Activated T-helper 1 cell treated with anti-CD3 and anti-CD28 coated beads, Interleukin-12 subunit alpha, Interleukin-12 subunit beta, Interleukin-2, Interleukin-4 antibody, amounts not matched to agents 30 ng/mL and 10 ng/mL and 1 ng/mL, durations not matched to agents 14 hours and 24 hours and 36 hours (primary cell): Measurements from ENCODE around the gene LYST. TPM values are rescaled to one million over a fixed set of nuclear protein-coding genes. Genes with fewer than 3 reads are reported as not detected.
A peak's percentile ranks its signal among the peaks of the same experiment; 100 is the strongest.
"Not testable (repeated sequence)": the region's sequence is repeated elsewhere in the genome, so short reads cannot be mapped to it uniquely, and the experiment has no call there.

Experiments
- DNase-seq: peaks from one replicate; pipeline ENCODE4 v3.0.0; 2021; ENCODE audit warnings: low spot score
- H3K27ac Mint-ChIP-seq: one replicate; pipeline ENCODE4 v1.8.0; 2021; ENCODE audit warnings: mild to moderate bottlenecking, mixed read lengths
- H3K27me3 Mint-ChIP-seq: one replicate; pipeline ENCODE4 v1.8.0; 2022; ENCODE audit warnings: mild to moderate bottlenecking, moderate library complexity, mixed read lengths; ENCODE audit not compliant: insufficient read depth
- H3K36me3 Mint-ChIP-seq: one replicate; pipeline ENCODE4 v1.8.0; 2021; ENCODE audit warnings: low read depth, mixed read lengths
- H3K4me1 Mint-ChIP-seq: one replicate; pipeline ENCODE4 v1.8.0; 2021; ENCODE audit warnings: low read depth, mixed read lengths
- H3K4me3 Mint-ChIP-seq: one replicate; pipeline ENCODE4 v1.8.0; 2021; ENCODE audit warnings: mild to moderate bottlenecking, moderate library complexity, mixed read lengths
- H3K9me3 Mint-ChIP-seq: one replicate; pipeline ENCODE4 v1.8.0; 2021; ENCODE audit warnings: mixed read lengths
- intact Hi-C: fragments of 100-400 bp; cut with micrococcal nuclease; formaldehyde crosslinking; loops from one replicate; pipeline ENCODE4 v1.15.1; 2024
- total RNA-seq: library from RNA; stranded (reverse); gene quantifications from 2 replicates; pipeline ENCODE4 v1.2.3, GENCODE V29; 2022

Gene LYST
- total RNA-seq, 1 donor from 2014 or later: 145 TPM

GRCh38 chr1:235635938-235636662, 230.6 kb downstream of the LYST start:
- H3K36me3 Mint-ChIP-seq: peaks cover 9% of the 10 kb centered on the region
- H3K4me1 Mint-ChIP-seq: peaks cover 49% of the 10 kb centered on the region
- peaks cover 9% of the 10 kb centered on the region for H3K27me3 Mint-ChIP-seq
- H3K9me3 Mint-ChIP-seq: no peaks in the 10 kb centered on the region
- intact Hi-C loops: no loop called here
- H3K27ac Mint-ChIP-seq: no peak overlapping the region
- H3K4me3 Mint-ChIP-seq: no peak overlapping the region
- DNase-seq: no peak

DNA sequence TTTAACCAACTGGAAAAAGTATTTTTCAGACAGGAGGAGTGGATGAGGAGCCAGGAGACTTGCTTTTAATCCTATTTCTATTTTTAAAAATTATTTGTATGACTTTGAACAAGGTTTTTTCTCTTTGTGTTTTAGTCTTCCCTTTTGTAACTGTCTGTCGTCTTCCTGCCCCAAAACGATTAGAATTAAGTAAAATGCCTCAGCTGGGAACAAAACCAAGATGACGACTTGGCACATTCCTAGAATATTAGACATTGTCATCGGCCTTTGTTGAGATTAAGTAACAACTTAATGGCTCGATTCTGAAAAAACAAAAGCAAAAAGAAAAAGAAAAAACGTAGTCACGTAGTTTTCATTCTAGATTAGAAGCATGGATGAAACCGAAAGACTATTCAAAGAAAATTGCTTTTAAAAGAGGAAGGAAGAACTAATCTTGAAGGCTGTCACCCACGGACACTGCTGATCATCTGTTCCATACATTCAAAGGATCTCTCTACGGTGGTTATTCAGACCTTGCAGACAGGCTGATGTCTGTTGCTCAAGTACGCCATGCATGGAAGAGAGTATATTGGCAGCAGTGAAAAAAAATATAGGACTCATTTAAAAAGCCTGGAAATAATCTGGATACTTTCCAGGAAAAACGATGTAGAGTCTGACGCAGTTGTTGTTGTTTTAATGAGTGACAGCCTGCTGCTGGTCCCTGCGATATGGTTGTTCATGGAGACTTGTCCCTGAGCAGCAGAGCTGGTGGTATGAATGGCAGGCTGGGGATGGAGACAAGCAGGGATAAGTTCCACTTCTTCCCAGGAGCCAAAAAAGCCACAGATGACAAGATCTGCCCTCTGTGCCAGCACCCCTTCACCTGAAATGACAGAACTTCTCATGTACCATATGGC, 234.0 kb downstream of the LYST start:
- H3K4me3 Mint-ChIP-seq: peak overlapping the region; percentile 69
- no peak for DNase-seq
- peaks cover 10% of the 10 kb centered on the region for H3K27me3 Mint-ChIP-seq
- intact Hi-C loops: loop anchor here (1.0 kb wide), 1 partner anchor 10 kb away; no protein-coding TSS in a partner anchor
- peaks cover 35% of the 10 kb centered on the region for H3K4me1 Mint-ChIP-seq
- peaks cover 3% of the 10 kb centered on the region for H3K36me3 Mint-ChIP-seq
- peak overlapping the region; percentile 78 for H3K27ac Mint-ChIP-seq
- H3K9me3 Mint-ChIP-seq: no peaks in the 10 kb centered on the region

GRCh38 chr1:235631816-235632215, 234.9 kb downstream of the LYST start:
- Mint-ChIP-seq H3K27ac (no peak overlapping the region), H3K36me3 (peaks cover 3% of the 10 kb centered on the region), H3K27me3 (peaks cover 10% of the 10 kb centered on the region), H3K4me1 (peaks cover 35% of the 10 kb centered on the region), H3K9me3 (no peaks in the 10 kb centered on the region), H3K4me3 (no peak overlapping the region)
- intact Hi-C loops: loop anchor here (1.0 kb wide), 1 partner anchor 10 kb away; no protein-coding TSS in a partner anchor
- DNase-seq: no peak

DNA sequence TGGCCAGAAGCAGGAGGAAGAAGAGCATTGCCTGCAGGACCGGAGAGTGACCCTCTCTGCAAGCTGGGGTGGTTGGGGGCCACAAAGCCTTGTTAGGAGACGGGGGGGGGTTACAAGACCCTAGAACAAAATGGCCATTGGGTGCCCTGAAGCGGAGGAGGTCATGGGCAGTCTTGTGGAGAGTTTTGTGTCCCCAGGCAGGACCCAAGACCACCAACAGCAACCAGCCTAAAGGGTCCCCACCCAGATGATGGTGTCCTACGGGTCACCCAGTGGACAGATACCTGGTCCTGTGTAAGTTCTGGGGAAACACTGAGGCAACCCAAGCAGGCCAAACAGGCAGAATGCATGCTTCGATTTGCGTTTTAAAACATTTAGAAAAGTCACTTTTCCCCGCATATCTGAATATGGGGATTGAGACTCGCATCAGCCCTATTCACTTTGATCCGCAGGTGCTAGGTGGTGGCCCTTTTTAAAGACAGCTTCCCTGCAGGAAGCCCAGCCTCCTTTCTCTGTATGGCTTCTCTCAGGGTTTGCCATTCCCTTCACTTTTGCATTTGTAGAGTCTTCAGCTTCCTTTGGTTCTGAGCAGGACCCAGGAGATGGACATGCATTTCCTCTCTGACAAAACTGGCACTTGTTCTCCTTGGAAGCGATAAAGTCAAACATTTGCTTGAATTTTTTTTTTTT, 238.2 kb downstream of the LYST start:
- peaks cover 11% of the 10 kb centered on the region for H3K27me3 Mint-ChIP-seq
- no peaks in the 10 kb centered on the region for H3K9me3 Mint-ChIP-seq
- intact Hi-C loops: no loop called here
- peaks cover 7% of the 10 kb centered on the region for H3K36me3 Mint-ChIP-seq
- H3K4me3 Mint-ChIP-seq: no peak overlapping the region
- no peak overlapping the region for H3K27ac Mint-ChIP-seq
- DNase-seq: no peak
- peaks cover 46% of the 10 kb centered on the region for H3K4me1 Mint-ChIP-seq

GRCh38 chr1:235625831-235626230, 240.9 kb downstream of the LYST start:
- Mint-ChIP-seq H3K4me1 (peaks cover 29% of the 10 kb centered on the region), H3K27me3 (peaks cover 17% of the 10 kb centered on the region), H3K4me3 (no peak overlapping the region), H3K27ac (no peak overlapping the region), H3K9me3 (no peaks in the 10 kb centered on the region), H3K36me3 (peaks cover 9% of the 10 kb centered on the region)
- intact Hi-C loops: no loop called here
- no peak for DNase-seq

DNA sequence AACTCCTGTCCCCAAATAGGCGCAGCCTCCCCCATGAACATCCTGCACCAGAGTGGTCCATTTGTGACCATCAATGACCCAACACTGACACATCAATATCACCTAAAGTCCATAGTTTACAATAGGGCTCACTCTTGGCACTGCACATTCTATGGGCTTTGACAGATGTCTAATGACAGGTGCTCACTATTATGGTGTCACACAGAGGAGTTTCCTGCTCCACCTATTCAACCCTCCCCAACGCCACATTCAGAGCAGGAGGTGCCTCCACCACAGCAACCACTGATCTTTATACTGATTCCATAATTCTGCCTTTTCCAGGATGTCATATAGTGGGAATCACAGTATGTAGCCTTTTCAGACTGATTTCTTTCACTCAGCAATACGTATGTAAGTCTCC, 241.4 kb downstream of the LYST start:
- H3K4me1 Mint-ChIP-seq: peaks cover 28% of the 10 kb centered on the region
- intact Hi-C loops: no loop called here
- H3K27ac Mint-ChIP-seq: no peak overlapping the region
- DNase-seq: no peak
- H3K27me3 Mint-ChIP-seq: peaks cover 17% of the 10 kb centered on the region
- no peaks in the 10 kb centered on the region for H3K9me3 Mint-ChIP-seq
- H3K36me3 Mint-ChIP-seq: peaks cover 9% of the 10 kb centered on the region
- no peak overlapping the region for H3K4me3 Mint-ChIP-seq

- intact Hi-C loops: no loop called here
- H3K36me3 Mint-ChIP-seq: peaks cover 8% of the 10 kb centered on the region
- no peak overlapping the region for H3K4me3 Mint-ChIP-seq
- H3K27me3 Mint-ChIP-seq: peaks cover 17% of the 10 kb centered on the region
- no peak for DNase-seq
- H3K9me3 Mint-ChIP-seq: no peaks in the 10 kb centered on the region
- H3K27ac Mint-ChIP-seq: no peak overlapping the region
- H3K4me1 Mint-ChIP-seq: peaks cover 23% of the 10 kb centered on the region
Observed at GRCh38 chr1:235624721-235625333, 241.9 kb downstream of the LYST start.

DNA sequence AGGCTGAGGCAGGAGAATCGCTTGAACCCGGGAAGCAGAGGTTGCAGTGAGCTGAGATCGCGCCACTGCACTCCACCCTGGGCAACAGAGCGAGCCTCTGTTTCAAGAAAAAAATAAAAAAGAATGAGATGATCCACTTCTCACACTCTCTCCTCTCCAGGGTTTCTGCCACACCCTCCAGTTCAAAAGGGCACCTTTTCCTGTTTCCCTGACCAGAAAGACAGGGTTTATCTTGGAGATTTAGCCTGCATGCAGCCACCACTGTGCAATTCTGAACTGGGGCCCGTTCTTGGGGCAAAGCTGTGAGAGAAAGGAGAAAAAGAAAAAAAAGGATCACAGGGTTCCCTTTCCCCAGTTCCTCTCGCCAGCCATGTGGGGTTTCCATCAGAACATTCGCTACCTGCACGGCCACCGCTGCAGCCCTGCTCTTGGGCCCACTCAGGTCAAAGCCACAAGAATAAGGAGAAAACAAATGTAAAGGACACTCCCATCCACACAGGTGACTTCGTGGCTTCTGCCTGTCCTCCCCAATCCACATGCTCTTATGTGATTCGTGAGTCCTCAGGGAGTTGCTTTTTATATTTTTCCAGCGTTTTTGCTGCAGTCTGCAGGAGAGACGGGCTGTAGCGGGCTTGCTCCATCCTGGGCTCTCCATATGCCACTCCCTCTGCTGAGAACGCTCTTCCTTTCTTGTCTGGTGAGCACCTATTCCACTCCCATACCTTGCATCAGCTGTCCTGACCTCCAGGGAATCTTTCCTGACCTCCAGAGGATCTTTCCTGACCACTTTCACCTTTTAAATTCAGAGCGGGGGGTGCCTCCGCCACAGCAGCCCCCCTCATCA, 243.5 kb downstream of the LYST start:
- H3K4me1 Mint-ChIP-seq: peaks cover 20% of the 10 kb centered on the region
- H3K27me3 Mint-ChIP-seq: peaks cover 19% of the 10 kb centered on the region
- intact Hi-C loops: no loop called here
- DNase-seq: no peak
- no peaks in the 10 kb centered on the region for H3K9me3 Mint-ChIP-seq
- peaks cover 8% of the 10 kb centered on the region for H3K36me3 Mint-ChIP-seq
- H3K27ac Mint-ChIP-seq: no peak overlapping the region
- no peak overlapping the region for H3K4me3 Mint-ChIP-seq

DNA sequence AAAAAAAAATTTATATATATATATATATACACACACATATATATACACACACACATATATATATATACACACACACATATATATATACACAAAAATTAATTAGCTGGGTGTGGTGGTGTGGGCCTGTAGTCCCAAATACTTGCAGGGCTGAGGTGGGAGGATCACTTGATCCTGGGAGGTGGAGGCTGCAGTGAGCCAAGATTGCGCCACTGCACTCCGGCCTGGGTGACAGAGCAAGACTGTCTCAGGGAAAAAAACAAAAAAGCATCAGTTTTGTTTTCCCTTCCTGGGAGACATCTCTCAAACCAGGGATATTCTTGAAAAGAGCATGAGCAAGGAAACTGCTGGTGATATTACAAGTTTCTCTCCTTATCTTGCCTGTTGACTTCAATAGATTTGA, 247.6 kb downstream of the LYST start:
- H3K27me3 Mint-ChIP-seq: peaks cover 22% of the 10 kb centered on the region
- H3K4me1 Mint-ChIP-seq, intact Hi-C loops, H3K27ac Mint-ChIP-seq, H3K4me3 Mint-ChIP-seq, DNase-seq, H3K36me3 Mint-ChIP-seq, H3K9me3 Mint-ChIP-seq: not testable (repeated sequence)

GRCh38 chr1:235617808-235618207, 248.9 kb downstream of the LYST start:
- H3K9me3 Mint-ChIP-seq: no peaks in the 10 kb centered on the region
- DNase-seq: no peak
- H3K27me3 Mint-ChIP-seq: peaks cover 16% of the 10 kb centered on the region
- intact Hi-C loops: no loop called here
- H3K27ac Mint-ChIP-seq: no peak overlapping the region
- no peaks in the 10 kb centered on the region for H3K4me1 Mint-ChIP-seq
- peaks cover 2% of the 10 kb centered on the region for H3K36me3 Mint-ChIP-seq
- no peak overlapping the region for H3K4me3 Mint-ChIP-seq

GRCh38 chr1:235617140-235617539, 249.6 kb downstream of the LYST start:
- Mint-ChIP-seq H3K36me3 (peaks cover 1% of the 10 kb centered on the region), H3K27me3 (peaks cover 15% of the 10 kb centered on the region)

GRCh38 chr1:235614442-235614954, 252.2 kb downstream of the LYST start:
- peaks cover 13% of the 10 kb centered on the region for H3K27me3 Mint-ChIP-seq
- intact Hi-C loops: no loop called here
- H3K4me1 Mint-ChIP-seq: no peaks in the 10 kb centered on the region
- no peaks in the 10 kb centered on the region for H3K9me3 Mint-ChIP-seq
- no peak for DNase-seq
- H3K36me3 Mint-ChIP-seq: no peaks in the 10 kb centered on the region
- no peak overlapping the region for H3K4me3 Mint-ChIP-seq
- no peak overlapping the region for H3K27ac Mint-ChIP-seq

More at GRCh38 chr1:235617140-235617539, 249.6 kb downstream of the LYST start:
- no peaks in the 10 kb centered on the region for H3K4me1 Mint-ChIP-seq
- intact Hi-C loops: no loop called here
- no peak overlapping the region for H3K27ac Mint-ChIP-seq
- no peak overlapping the region for H3K4me3 Mint-ChIP-seq
- DNase-seq: no peak
- no peaks in the 10 kb centered on the region for H3K9me3 Mint-ChIP-seq
